AG04450 (cell line): ENCODE results near the gene RAB7B. TPM values are rescaled to one million over a fixed set of nuclear protein-coding genes. Genes with fewer than 3 reads are reported as not detected.

ENCODE experiments used
- CTCF ChIA-PET: fragments of 300-600, 350-600 bp; formaldehyde crosslinking; extraction: SDS; loops from one replicate; lab custom pipeline; 2022; ENCODE audit warnings: antibody characterized with exemption, inconsistent platforms; lab: Charles Lee
- POLR2A ChIA-PET: fragments of 350-600 bp; formaldehyde crosslinking; extraction: SDS; loops from one replicate; lab custom pipeline; 2021; ENCODE audit warnings: antibody characterized with exemption, inconsistent platforms; lab: Yijun Ruan, JAX
- DNase-seq: peaks from one replicate; pipeline ENCODE4 v3.0.0-alpha.2; 2011; ENCODE audit warnings: low read depth, low spot score
- H3K27ac ChIP-seq: one replicate; pipeline ENCODE4 v1.5.1; 2012; ENCODE audit warnings: low read depth, low read length, control low read depth
- H3K27me3 ChIP-seq: one replicate; pipeline ENCODE4 v1.6.0; 2012; ENCODE audit warnings: low read length; ENCODE audit not compliant: control insufficient read depth, insufficient read depth
- H3K4me3 ChIP-seq: 2 replicates; pipeline ENCODE4 v1.5.1; 2011; ENCODE audit warnings: mild to moderate bottlenecking, low read depth, low read length, control low read depth
- H3K9me3 ChIP-seq: 2 replicates; pipeline ENCODE4 v1.5.1; 2012; ENCODE audit warnings: low read length; ENCODE audit not compliant: control insufficient read depth, insufficient read depth
- polyA plus RNA-seq: library from polyadenylated mRNA; depleted of rRNA; stranded (reverse); fragments of >200 nt; gene quantifications from 2 replicates; pipeline ENCODE4 v1.2.3, GENCODE V29; 2011
- TF ChIP-seq, protein P1 (sequence below): IDR thresholded peaks from 2 replicates; pipeline ENCODE4 v1.5.1; 2011; ENCODE audit warnings: low read depth, low read length, control low read depth, inconsistent platforms

The RAB7B gene
- polyA plus RNA-seq, 1 experiment: 17.5 TPM

DNA sequence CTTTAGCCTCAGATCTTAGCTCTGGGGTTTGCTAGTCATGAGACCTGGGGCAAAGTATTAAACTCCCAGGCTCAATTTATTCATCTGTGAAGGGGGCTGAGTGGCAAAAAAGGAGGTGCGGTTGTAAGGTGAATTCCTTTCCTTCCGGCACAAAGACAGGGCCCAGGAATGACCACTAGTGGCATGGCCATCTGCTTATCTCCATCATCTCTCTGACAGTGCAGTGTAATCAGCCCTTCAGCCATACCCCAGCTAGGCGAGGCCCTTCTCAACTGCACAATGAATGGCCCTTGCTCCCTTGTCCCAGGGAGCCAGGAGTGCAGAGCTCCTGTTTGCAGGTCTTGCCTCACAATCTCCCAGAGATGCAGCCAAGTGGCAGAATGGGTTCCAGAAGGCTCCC lies 54.3 kb downstream of the RAB7B start:
- TF ChIP-seq, protein P1, sequence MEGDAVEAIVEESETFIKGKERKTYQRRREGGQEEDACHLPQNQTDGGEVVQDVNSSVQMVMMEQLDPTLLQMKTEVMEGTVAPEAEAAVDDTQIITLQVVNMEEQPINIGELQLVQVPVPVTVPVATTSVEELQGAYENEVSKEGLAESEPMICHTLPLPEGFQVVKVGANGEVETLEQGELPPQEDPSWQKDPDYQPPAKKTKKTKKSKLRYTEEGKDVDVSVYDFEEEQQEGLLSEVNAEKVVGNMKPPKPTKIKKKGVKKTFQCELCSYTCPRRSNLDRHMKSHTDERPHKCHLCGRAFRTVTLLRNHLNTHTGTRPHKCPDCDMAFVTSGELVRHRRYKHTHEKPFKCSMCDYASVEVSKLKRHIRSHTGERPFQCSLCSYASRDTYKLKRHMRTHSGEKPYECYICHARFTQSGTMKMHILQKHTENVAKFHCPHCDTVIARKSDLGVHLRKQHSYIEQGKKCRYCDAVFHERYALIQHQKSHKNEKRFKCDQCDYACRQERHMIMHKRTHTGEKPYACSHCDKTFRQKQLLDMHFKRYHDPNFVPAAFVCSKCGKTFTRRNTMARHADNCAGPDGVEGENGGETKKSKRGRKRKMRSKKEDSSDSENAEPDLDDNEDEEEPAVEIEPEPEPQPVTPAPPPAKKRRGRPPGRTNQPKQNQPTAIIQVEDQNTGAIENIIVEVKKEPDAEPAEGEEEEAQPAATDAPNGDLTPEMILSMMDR: no peak
- H3K9me3 ChIP-seq: no peaks in the 10 kb centered on the region
- no peak overlapping the region for H3K27ac ChIP-seq
- DNase-seq: no peak
- ChIA-PET CTCF (interaction anchor here (3.1 kb wide), 1 partner anchor 28 kb away, joined by 14 read pairs; no protein-coding TSS in a partner anchor), POLR2A (no interaction called here)
- peaks cover 45% of the 10 kb centered on the region for H3K27me3 ChIP-seq
- no peak overlapping the region for H3K4me3 ChIP-seq

GRCh38 chr1:205948039-205948438 lies 55.2 kb downstream of the RAB7B start:
- H3K4me3 ChIP-seq: no peak overlapping the region
- no peaks in the 10 kb centered on the region for H3K9me3 ChIP-seq
- POLR2A ChIA-PET: no interaction called here
- TF ChIP-seq, protein P1: no peak
- no peak for DNase-seq
- no peak overlapping the region for H3K27ac ChIP-seq
- peaks cover 49% of the 10 kb centered on the region for H3K27me3 ChIP-seq
- CTCF ChIA-PET: interaction anchor here (3.1 kb wide), 1 partner anchor 29 kb away, joined by 14 read pairs; no protein-coding TSS in a partner anchor

DNA sequence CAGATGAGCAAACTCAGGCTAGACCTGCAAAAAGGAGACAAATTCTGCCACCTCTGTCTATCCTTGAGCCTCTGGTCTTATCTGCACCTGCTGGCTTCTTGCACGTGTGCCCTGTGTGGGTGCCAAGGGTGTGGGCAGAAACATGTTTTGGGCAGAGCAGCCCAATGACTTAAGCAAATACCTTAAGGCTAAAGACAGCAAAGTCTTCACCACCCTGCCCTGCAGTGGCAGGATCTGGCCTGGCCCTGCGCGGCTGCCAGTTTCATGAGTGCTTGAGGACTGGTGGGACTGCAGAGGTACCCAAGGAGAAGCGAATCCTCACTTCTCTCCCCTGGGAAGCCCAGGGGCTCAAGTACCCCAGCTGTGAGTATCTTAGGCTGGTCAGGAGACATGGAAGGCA lies 56.2 kb downstream of the RAB7B start:
- TF ChIP-seq, protein P1: no peak
- Histone ChIP-seq H3K27me3 (peaks cover 49% of the 10 kb centered on the region), H3K27ac (no peak overlapping the region), H3K9me3 (no peaks in the 10 kb centered on the region), H3K4me3 (no peak overlapping the region)
- ChIA-PET CTCF (interaction anchor here (0.6 to 3.1 kb wide), 3 partner anchors 30 to 516 kb away, joined by 3 to 14 read pairs (median 3); no protein-coding TSS in a partner anchor), POLR2A (no interaction called here)
- DNase-seq: no peak

- TF ChIP-seq, protein P1: no peak
- Histone ChIP-seq H3K27ac (no peak overlapping the region), H3K4me3 (no peak overlapping the region), H3K9me3 (no peaks in the 10 kb centered on the region), H3K27me3 (peaks cover 54% of the 10 kb centered on the region)
- no peak for DNase-seq
- ChIA-PET POLR2A (no interaction called here), CTCF (interaction anchor here (3.6 kb wide), 1 partner anchor 32 kb away, joined by 22 read pairs; no protein-coding TSS in a partner anchor)
Measured at GRCh38 chr1:205945069-205945468, 58.1 kb downstream of the RAB7B start.

DNA sequence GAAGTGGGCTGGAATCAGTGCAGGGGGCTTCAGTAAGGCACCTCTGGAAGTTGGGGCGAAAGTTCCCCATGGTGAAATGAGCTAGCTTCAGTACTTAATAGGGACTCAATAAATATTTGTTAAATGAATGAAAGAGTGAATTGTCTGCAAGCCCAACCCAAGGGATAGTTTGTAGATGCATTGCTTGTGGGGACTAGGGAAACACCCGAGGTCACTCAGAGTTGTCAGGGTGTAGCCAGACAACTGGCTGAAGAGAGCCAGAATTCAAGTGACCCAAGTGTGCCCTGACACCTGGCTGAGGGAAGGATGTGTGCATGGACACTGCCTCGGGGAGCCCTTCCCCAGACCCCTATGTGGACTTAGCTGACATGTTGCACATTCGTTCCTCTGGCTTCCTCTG lies 58.7 kb downstream of the RAB7B start:
- Histone ChIP-seq H3K27me3 (peaks cover 52% of the 10 kb centered on the region), H3K4me3 (no peak overlapping the region), H3K9me3 (no peaks in the 10 kb centered on the region), H3K27ac (no peak overlapping the region)
- no peak for DNase-seq
- TF ChIP-seq, protein P1: no peak
- CTCF ChIA-PET: interaction anchor here (3.6 kb wide), 1 partner anchor 33 kb away, joined by 22 read pairs; no protein-coding TSS in a partner anchor
- POLR2A ChIA-PET: no interaction called here
